ENCODE results near the gene CCDC196. TPM values are rescaled to one million over a fixed set of nuclear protein-coding genes. Genes with fewer than 3 reads are reported as not detected.

Gene CCDC196
- total RNA-seq, 1 donor from 2014 or later: not detected

- no peaks in the 10 kb centered on the region for H3K27me3 Mint-ChIP-seq
Measured at GRCh38 chr14:66490143-66491111, 4.3 kb downstream of the CCDC196 start.

GRCh38 chr14:66493750-66494149, 7.6 kb downstream of the CCDC196 start:
- H3K36me3 Mint-ChIP-seq (ENCODE audit: low read depth): no peaks in the 10 kb centered on the region
- no peak overlapping the region for H3K27ac Mint-ChIP-seq
- TF ChIP-seq CTCF (IDR thresholded peaks at IDR 0.05): no peak
- no peak overlapping the region for H3K4me3 Mint-ChIP-seq
- ATAC-seq (ENCODE audit: low read depth): no peak
- ChIA-PET CTCF (no interaction called here), POLR2A (no interaction called here)
- H3K9me3 Mint-ChIP-seq: no peaks in the 10 kb centered on the region
- H3K4me1 Mint-ChIP-seq: peaks cover 14% of the 10 kb centered on the region
- no peak for DNase-seq
- no peaks in the 10 kb centered on the region for H3K27me3 Mint-ChIP-seq
- intact Hi-C loops (cut with micrococcal nuclease): loop anchor here (2.0 kb wide), 1 partner anchor 131 kb away; no protein-coding TSS in a partner anchor

More at GRCh38 chr14:66490143-66491111, 4.3 kb downstream of the CCDC196 start:
- ChIA-PET POLR2A (no interaction called here), CTCF (no interaction called here)
- H3K36me3 Mint-ChIP-seq (ENCODE audit: low read depth): no peaks in the 10 kb centered on the region
- no peak for ATAC-seq (ENCODE audit: low read depth)
- no peak for DNase-seq
- intact Hi-C loops (cut with micrococcal nuclease): no loop called here
- no peak overlapping the region for H3K27ac Mint-ChIP-seq
- no peak overlapping the region for H3K4me3 Mint-ChIP-seq
- H3K9me3 Mint-ChIP-seq: no peaks in the 10 kb centered on the region
- peaks cover 1% of the 10 kb centered on the region for H3K4me1 Mint-ChIP-seq
- TF ChIP-seq CTCF (IDR thresholded peaks at IDR 0.05): no peak

GRCh38 chr14:66495218-66496098, 9.3 kb downstream of the CCDC196 start:
- peak; percentile 21 for TF ChIP-seq CTCF (IDR thresholded peaks at IDR 0.05)
- Mint-ChIP-seq H3K9me3 (no peaks in the 10 kb centered on the region), H3K4me1 (peaks cover 14% of the 10 kb centered on the region), H3K4me3 (no peak overlapping the region), H3K27me3 (no peaks in the 10 kb centered on the region), H3K27ac (no peak overlapping the region), H3K36me3 (ENCODE audit: low read depth) (no peaks in the 10 kb centered on the region)
- intact Hi-C loops (cut with micrococcal nuclease): loop anchor here (1.0 to 5.0 kb wide), 9 partner anchors 13 to 791 kb away; partner anchors contain the start of gene GPHN
- CTCF ChIA-PET: interaction anchor here (0.6 to 2.2 kb wide), 7 partner anchors 10 to 1209 kb away, joined by 3 to 8 read pairs (median 3); partner anchors contain the start of gene GPHN
- ATAC-seq (ENCODE audit: low read depth): peak; percentile 70
- POLR2A ChIA-PET: no interaction called here
- no peak for DNase-seq

- Mint-ChIP-seq H3K27ac (no peak overlapping the region), H3K36me3 (ENCODE audit: low read depth) (no peaks in the 10 kb centered on the region), H3K4me3 (no peak overlapping the region), H3K27me3 (no peaks in the 10 kb centered on the region), H3K4me1 (peaks cover 14% of the 10 kb centered on the region), H3K9me3 (no peaks in the 10 kb centered on the region)
- ChIA-PET CTCF (interaction anchor here (0.9 to 2.2 kb wide), 6 partner anchors 11 to 789 kb away, joined by 3 to 8 read pairs (median 5); partner anchors contain the start of gene GPHN), POLR2A (interaction anchor here (1.2 kb wide), 1 partner anchor 12 kb away, joined by 3 read pairs; the partner anchor contains the start of gene GPHN)
- no peak for ATAC-seq (ENCODE audit: low read depth)
- intact Hi-C loops (cut with micrococcal nuclease): loop anchor here (5.0 kb wide), 2 partner anchors 51 to 71 kb away; no protein-coding TSS in a partner anchor
- TF ChIP-seq CTCF (IDR thresholded peaks at IDR 0.05): no peak
- no peak for DNase-seq
Measured at GRCh38 chr14:66496188-66496807, 10.1 kb downstream of the CCDC196 start.
